ENCODE results near the gene ACAP3. TPM values are rescaled to one million over a fixed set of nuclear protein-coding genes. Genes with fewer than 3 reads are reported as not detected.
A peak's percentile ranks its signal among the peaks of the same experiment; 100 is the strongest.

ACAP3 gene
- total and polyA plus RNA-seq, 4 donors = 2.7 to 24.8 (median 15.0) TPM

DNA sequence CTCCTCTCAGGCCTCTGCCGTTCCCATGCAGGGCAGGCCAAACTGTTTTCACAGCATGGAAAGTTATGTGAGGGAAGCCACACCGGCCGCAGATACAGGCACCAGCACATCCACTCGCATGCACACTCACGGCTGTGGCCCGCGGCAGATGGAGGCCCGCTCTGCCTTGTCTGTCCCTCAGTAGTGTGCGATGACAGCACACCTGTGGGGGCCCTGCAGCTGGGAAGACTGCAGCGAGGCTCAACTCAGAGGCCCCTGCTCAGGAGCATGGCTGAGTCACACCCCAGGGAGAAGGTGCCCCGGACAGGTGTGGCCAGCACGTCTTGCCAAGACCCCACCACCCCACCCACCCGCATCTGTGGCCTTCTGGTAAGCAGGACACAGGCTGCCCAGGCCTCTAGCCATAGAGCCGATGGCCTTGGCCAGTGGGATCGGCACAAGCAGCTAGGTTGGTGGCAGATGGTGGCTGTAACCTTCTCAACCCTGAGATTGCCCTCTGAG lies 32.7 kb downstream of the ACAP3 start:
- Histone ChIP-seq H3K4me3 (ENCODE audit: low read depth in 1 of 3, low read length in 3 of 3) (no peak overlapping the region), H3K27ac (ENCODE audit: low read depth in 1 of 2, low read length in 2 of 2) (no peak overlapping the region), H3K9ac (ENCODE audit: low read depth in 1 of 2, low read length in 2 of 2) (no peak overlapping the region), H3K36me3 (ENCODE audit: control insufficient read depth in 4 of 4, insufficient read depth in 3 of 4, low read depth in 1 of 4, low read length in 3 of 4) (peaks cover 0 to 2% (median 0%) of the 10 kb centered on the region in 4 donors), H3K9me3 (ENCODE audit: control insufficient read depth in 4 of 4, low read length in 3 of 4) (no peaks in the 10 kb centered on the region), H3K27me3 (ENCODE audit: control insufficient read depth in 4 of 4, insufficient read depth in 4 of 4, low read length in 3 of 4) (no peaks in the 10 kb centered on the region), H3K4me1 (ENCODE audit: control insufficient read depth in 4 of 4, insufficient read depth in 4 of 4, low read length in 3 of 4) (peaks cover 13 to 39% (median 32%) of the 10 kb centered on the region in 4 donors)
- WGBS = 94% methylated on average over 15 of the region's 15 CpGs
- TF ChIP-seq NR2F2 (IDR thresholded peaks at IDR 0.05) (no peak), FOXA1 (IDR thresholded peaks at IDR 0.05) (no peak), GABPA (IDR thresholded peaks at IDR 0.05 in 1 of 2, conservative IDR thresholded peaks at IDR 0.05 in 1 of 2) (no peak), TAF1 (conservative IDR thresholded peaks at IDR 0.05) (no peak), HNF4A (conservative IDR thresholded peaks at IDR 0.05) (no peak)
- TF ChIP-seq, protein P1, sequence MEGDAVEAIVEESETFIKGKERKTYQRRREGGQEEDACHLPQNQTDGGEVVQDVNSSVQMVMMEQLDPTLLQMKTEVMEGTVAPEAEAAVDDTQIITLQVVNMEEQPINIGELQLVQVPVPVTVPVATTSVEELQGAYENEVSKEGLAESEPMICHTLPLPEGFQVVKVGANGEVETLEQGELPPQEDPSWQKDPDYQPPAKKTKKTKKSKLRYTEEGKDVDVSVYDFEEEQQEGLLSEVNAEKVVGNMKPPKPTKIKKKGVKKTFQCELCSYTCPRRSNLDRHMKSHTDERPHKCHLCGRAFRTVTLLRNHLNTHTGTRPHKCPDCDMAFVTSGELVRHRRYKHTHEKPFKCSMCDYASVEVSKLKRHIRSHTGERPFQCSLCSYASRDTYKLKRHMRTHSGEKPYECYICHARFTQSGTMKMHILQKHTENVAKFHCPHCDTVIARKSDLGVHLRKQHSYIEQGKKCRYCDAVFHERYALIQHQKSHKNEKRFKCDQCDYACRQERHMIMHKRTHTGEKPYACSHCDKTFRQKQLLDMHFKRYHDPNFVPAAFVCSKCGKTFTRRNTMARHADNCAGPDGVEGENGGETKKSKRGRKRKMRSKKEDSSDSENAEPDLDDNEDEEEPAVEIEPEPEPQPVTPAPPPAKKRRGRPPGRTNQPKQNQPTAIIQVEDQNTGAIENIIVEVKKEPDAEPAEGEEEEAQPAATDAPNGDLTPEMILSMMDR (IDR thresholded peaks at IDR 0.05; ENCODE audit: low read depth, low read length, missing input control) = no peak
- TF ChIP-seq, protein P2, sequence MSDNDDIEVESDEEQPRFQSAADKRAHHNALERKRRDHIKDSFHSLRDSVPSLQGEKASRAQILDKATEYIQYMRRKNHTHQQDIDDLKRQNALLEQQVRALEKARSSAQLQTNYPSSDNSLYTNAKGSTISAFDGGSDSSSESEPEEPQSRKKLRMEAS (IDR thresholded peaks at IDR 0.05) = no peak
- DNase-seq (ENCODE audit: low spot score) = no peak

DNA sequence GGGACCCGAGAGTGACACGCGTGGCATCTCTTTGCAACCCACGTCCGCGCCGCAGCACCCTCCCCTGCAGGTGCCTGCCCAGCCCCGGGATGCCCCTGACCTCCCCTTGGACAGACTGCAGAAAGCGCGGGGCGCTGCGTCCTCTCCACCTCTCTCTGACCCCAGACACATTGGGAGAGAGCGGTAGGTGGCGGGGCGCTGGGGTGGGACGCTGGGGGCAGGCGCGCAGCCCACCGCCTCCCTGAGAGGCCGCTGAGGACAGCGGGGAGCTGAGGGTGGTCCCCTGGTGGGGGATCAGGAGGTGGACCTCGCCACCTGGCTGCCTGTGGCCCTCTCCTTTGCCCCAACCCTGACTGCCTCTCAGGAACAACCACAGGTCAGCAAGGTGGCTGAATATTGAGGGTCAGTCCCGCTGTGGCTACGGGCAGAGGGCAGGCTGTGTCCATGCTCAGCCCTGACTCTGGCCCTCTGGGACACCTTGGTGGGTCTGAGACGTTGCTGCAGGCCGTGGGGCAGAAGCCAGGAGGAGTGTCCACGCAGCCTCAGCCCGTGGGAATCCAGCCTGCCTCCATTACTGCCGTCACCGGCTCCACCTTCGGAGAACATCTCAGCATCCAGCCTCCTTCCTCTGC lies 33.3 kb downstream of the ACAP3 start:
- peak overlapping the region; percentile 54 to 94 (median 68) for H3K4me3 ChIP-seq (ENCODE audit: low read depth in 1 of 3, low read length in 3 of 3)
- peak overlapping the region in 1 of 2 donors; percentile 81 for H3K9ac ChIP-seq (ENCODE audit: low read depth in 1 of 2, low read length in 2 of 2)
- H3K9me3 ChIP-seq (ENCODE audit: control insufficient read depth in 4 of 4, low read length in 3 of 4) = no peaks in the 10 kb centered on the region
- DNase-seq (ENCODE audit: low spot score) = no peak
- peaks cover 13 to 39% (median 32%) of the 10 kb centered on the region in 4 donors for H3K4me1 ChIP-seq (ENCODE audit: control insufficient read depth in 4 of 4, insufficient read depth in 4 of 4, low read length in 3 of 4)
- WGBS = 24% methylated on average over 31 of the region's 31 CpGs
- peak overlapping the region in 1 of 2 donors; percentile 69 for H3K27ac ChIP-seq (ENCODE audit: low read depth in 1 of 2, low read length in 2 of 2)
- peaks cover 0 to 2% (median 0%) of the 10 kb centered on the region in 4 donors for H3K36me3 ChIP-seq (ENCODE audit: control insufficient read depth in 4 of 4, insufficient read depth in 3 of 4, low read depth in 1 of 4, low read length in 3 of 4)
- H3K27me3 ChIP-seq (ENCODE audit: control insufficient read depth in 4 of 4, insufficient read depth in 4 of 4, low read length in 3 of 4) = no peaks in the 10 kb centered on the region
- TF ChIP-seq, protein P3, sequence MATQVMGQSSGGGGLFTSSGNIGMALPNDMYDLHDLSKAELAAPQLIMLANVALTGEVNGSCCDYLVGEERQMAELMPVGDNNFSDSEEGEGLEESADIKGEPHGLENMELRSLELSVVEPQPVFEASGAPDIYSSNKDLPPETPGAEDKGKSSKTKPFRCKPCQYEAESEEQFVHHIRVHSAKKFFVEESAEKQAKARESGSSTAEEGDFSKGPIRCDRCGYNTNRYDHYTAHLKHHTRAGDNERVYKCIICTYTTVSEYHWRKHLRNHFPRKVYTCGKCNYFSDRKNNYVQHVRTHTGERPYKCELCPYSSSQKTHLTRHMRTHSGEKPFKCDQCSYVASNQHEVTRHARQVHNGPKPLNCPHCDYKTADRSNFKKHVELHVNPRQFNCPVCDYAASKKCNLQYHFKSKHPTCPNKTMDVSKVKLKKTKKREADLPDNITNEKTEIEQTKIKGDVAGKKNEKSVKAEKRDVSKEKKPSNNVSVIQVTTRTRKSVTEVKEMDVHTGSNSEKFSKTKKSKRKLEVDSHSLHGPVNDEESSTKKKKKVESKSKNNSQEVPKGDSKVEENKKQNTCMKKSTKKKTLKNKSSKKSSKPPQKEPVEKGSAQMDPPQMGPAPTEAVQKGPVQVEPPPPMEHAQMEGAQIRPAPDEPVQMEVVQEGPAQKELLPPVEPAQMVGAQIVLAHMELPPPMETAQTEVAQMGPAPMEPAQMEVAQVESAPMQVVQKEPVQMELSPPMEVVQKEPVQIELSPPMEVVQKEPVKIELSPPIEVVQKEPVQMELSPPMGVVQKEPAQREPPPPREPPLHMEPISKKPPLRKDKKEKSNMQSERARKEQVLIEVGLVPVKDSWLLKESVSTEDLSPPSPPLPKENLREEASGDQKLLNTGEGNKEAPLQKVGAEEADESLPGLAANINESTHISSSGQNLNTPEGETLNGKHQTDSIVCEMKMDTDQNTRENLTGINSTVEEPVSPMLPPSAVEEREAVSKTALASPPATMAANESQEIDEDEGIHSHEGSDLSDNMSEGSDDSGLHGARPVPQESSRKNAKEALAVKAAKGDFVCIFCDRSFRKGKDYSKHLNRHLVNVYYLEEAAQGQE (IDR thresholded peaks at IDR 0.05) = no peak
- no peak for TF ChIP-seq TAF1 (conservative IDR thresholded peaks at IDR 0.05)
- TF ChIP-seq FOXA1 (IDR thresholded peaks at IDR 0.05) = no peak
- TF ChIP-seq HNF4A (conservative IDR thresholded peaks at IDR 0.05) = no peak
- TF ChIP-seq JUND (IDR thresholded peaks at IDR 0.05) = no peak
- TF ChIP-seq RAD21 (IDR thresholded peaks at IDR 0.05) = no peak
- no peak for TF ChIP-seq SP1 (IDR thresholded peaks at IDR 0.05)
- TF ChIP-seq, protein P4, sequence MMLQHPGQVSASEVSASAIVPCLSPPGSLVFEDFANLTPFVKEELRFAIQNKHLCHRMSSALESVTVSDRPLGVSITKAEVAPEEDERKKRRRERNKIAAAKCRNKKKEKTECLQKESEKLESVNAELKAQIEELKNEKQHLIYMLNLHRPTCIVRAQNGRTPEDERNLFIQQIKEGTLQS (IDR thresholded peaks at IDR 0.05) = no peak
- TF ChIP-seq, protein P5, sequence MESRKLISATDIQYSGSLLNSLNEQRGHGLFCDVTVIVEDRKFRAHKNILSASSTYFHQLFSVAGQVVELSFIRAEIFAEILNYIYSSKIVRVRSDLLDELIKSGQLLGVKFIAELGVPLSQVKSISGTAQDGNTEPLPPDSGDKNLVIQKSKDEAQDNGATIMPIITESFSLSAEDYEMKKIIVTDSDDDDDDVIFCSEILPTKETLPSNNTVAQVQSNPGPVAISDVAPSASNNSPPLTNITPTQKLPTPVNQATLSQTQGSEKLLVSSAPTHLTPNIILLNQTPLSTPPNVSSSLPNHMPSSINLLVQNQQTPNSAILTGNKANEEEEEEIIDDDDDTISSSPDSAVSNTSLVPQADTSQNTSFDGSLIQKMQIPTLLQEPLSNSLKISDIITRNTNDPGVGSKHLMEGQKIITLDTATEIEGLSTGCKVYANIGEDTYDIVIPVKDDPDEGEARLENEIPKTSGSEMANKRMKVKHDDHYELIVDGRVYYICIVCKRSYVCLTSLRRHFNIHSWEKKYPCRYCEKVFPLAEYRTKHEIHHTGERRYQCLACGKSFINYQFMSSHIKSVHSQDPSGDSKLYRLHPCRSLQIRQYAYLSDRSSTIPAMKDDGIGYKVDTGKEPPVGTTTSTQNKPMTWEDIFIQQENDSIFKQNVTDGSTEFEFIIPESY (IDR thresholded peaks at IDR 0.05) = no peak
- no peak for TF ChIP-seq GABPA (IDR thresholded peaks at IDR 0.05 in 1 of 2, conservative IDR thresholded peaks at IDR 0.05 in 1 of 2)
- TF ChIP-seq EGR1 (IDR thresholded peaks at IDR 0.05; ENCODE audit: low read depth in 2 of 2) = no peak
- TF ChIP-seq, protein P1 (IDR thresholded peaks at IDR 0.05; ENCODE audit: low read depth, low read length, missing input control) = no peak
- no peak for TF ChIP-seq HNF4G (IDR thresholded peaks at IDR 0.05)
- no peak for TF ChIP-seq FOXA2 (IDR thresholded peaks at IDR 0.05)
- TF ChIP-seq, protein P2 (IDR thresholded peaks at IDR 0.05) = no peak
- TF ChIP-seq RXRA (IDR thresholded peaks at IDR 0.05) = no peak

Data from liver (tissue), 9 donors.